ENCODE results near the gene HPS4. TPM values are rescaled to one million over a fixed set of nuclear protein-coding genes. Genes with fewer than 3 reads are reported as not detected.

HPS4 gene
- total and polyA plus RNA-seq, 8 donors, result 10.3 to 46.1 (median 24.3) TPM

DNA sequence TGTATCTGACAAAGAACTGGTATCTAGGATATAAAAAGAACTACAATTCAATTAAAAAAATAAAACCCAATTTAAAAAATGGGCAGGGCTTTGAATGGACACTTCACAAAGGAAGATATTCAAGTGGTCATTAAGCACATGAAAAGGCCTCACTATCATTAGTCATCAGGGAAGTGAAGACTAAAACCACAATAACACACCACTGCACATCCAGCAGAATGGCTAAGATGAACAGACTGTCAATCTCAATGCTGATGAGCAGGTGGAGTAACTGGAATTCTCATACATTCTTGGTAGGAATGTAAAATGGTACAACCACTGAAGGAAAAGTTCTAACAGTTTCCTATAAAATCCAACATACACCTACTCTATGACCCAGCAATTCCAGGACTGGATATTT lies 8.9 kb downstream of the HPS4 start:
- no peaks in the 10 kb centered on the region for H3K27me3 ChIP-seq
- intact Hi-C loops (cut with DNase I; ENCODE audit: low total_unique reads), result no loop called here
- DNase-seq, result no peak
- H3K27ac ChIP-seq, result no peak overlapping the region
- TF ChIP-seq, protein P1, sequence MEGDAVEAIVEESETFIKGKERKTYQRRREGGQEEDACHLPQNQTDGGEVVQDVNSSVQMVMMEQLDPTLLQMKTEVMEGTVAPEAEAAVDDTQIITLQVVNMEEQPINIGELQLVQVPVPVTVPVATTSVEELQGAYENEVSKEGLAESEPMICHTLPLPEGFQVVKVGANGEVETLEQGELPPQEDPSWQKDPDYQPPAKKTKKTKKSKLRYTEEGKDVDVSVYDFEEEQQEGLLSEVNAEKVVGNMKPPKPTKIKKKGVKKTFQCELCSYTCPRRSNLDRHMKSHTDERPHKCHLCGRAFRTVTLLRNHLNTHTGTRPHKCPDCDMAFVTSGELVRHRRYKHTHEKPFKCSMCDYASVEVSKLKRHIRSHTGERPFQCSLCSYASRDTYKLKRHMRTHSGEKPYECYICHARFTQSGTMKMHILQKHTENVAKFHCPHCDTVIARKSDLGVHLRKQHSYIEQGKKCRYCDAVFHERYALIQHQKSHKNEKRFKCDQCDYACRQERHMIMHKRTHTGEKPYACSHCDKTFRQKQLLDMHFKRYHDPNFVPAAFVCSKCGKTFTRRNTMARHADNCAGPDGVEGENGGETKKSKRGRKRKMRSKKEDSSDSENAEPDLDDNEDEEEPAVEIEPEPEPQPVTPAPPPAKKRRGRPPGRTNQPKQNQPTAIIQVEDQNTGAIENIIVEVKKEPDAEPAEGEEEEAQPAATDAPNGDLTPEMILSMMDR (IDR thresholded peaks at IDR 0.05), result no peak
- TF ChIP-seq EP300 (IDR thresholded peaks at IDR 0.05) (no peak), POLR2A (IDR thresholded peaks at IDR 0.05) (no peak), POLR2AphosphoS5 (IDR thresholded peaks at IDR 0.05) (no peak)
- no peaks in the 10 kb centered on the region for H3K9me3 ChIP-seq
- peaks cover 7 to 29% (median 9%) of the 10 kb centered on the region in 4 donors for H3K4me1 ChIP-seq
- no peak overlapping the region for H3K4me3 ChIP-seq
- peaks cover 47 to 91% (median 87%) of the 10 kb centered on the region in 4 donors for H3K36me3 ChIP-seq

DNA sequence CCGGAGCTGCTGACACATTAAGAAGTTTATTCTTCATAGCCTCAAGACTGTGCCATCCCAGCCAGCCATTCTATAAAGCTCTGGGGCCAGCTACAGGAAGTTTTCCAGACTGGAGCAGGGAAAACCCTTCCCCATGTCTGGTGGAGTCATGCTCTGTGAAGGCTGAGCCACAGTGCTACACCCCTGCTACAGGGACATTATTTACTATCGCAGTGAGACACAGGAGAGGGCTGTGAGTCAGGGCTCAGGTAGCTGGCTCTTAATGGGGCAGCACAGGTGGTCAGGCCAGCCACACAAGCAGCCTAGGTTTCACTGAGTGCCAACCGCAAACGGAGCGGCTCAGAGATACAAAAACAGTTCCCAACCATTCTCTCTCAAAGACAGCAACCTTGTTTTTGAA lies 12.1 kb downstream of the HPS4 start:
- Histone ChIP-seq H3K27ac (peak overlapping the region in 3 of 5 donors; percentile 20 to 43 (median 41)), H3K4me1 (peaks cover 0 to 8% (median 0%) of the 10 kb centered on the region in 4 donors), H3K27me3 (no peaks in the 10 kb centered on the region), H3K36me3 (peaks cover 60 to 100% (median 99%) of the 10 kb centered on the region in 4 donors), H3K9me3 (no peaks in the 10 kb centered on the region), H3K4me3 (no peak overlapping the region)
- WGBS, 5 donors, result 71 to 83% (median 79%) methylated on average over 5 of the region's 5 CpGs
- no peak for TF ChIP-seq EP300 (IDR thresholded peaks at IDR 0.05)
- no peak for TF ChIP-seq POLR2A (IDR thresholded peaks at IDR 0.05)
- TF ChIP-seq, protein P1 (IDR thresholded peaks at IDR 0.05), result no peak
- no peak for TF ChIP-seq POLR2AphosphoS5 (IDR thresholded peaks at IDR 0.05)
- peak; percentile 44 to 67 for DNase-seq
- intact Hi-C loops (cut with DNase I; ENCODE audit: low total_unique reads), result no loop called here

DNA sequence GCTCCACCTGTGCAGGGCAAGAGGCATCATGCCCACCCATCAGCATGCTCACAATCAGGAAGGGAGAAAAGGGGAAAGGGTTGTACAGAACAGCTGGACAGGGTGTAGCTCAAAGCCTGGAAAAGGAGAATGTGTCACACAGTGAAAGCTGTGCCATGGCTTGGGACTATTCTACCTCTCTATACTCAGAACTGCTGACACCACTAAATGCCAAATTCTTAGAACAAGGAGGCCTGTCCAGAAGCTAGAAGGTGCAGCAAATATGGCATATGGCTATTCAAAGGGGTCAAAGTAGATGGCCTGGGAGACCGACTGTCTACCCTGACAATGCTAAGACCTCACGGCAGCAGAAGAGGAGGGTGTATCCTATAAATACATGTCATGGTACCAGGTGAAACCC lies 12.8 kb downstream of the HPS4 start:
- Histone ChIP-seq H3K36me3 (peaks cover 62 to 100% (median 99%) of the 10 kb centered on the region in 4 donors), H3K27me3 (no peaks in the 10 kb centered on the region), H3K4me3 (no peak overlapping the region), H3K4me1 (peaks cover 0 to 8% (median 0%) of the 10 kb centered on the region in 4 donors), H3K27ac (peak overlapping the region in 3 of 5 donors; percentile 20 to 43 (median 41)), H3K9me3 (no peaks in the 10 kb centered on the region)
- DNase-seq, result no peak
- 92 to 98% (median 94%) methylated on average over 2 of the region's 2 CpGs for WGBS, 5 donors
- intact Hi-C loops (cut with DNase I; ENCODE audit: low total_unique reads), result no loop called here
- TF ChIP-seq POLR2AphosphoS5 (IDR thresholded peaks at IDR 0.05), result no peak
- TF ChIP-seq, protein P1 (IDR thresholded peaks at IDR 0.05), result no peak
- no peak for TF ChIP-seq POLR2A (IDR thresholded peaks at IDR 0.05)
- TF ChIP-seq EP300 (IDR thresholded peaks at IDR 0.05), result no peak

DNA sequence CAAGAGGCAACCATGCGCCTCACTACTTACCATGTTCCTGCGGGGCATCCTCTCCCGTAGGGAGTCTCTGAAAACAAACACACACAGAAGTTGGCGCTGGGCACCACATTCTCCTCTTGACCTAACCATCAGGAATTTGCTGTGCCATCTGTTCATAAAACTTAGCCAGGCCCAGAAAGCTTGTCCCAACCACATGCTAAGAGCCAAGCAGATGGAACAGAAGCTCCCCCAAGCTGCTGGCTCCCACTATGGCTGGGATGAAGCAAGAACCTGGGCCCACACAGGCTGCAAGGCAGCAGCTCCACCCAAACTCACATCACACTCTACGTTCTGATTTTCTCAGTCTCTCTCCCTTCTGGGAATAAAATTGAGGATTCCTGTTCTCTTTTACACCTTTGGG lies 17.4 kb downstream of the HPS4 start:
- peaks cover 0 to 6% (median 2%) of the 10 kb centered on the region in 4 donors for H3K4me1 ChIP-seq
- intact Hi-C loops (cut with DNase I; ENCODE audit: low total_unique reads), result no loop called here
- H3K36me3 ChIP-seq, result peaks cover 66 to 100% (median 99%) of the 10 kb centered on the region in 4 donors
- no peak overlapping the region for H3K27ac ChIP-seq
- DNase-seq, result no peak
- H3K9me3 ChIP-seq, result no peaks in the 10 kb centered on the region
- WGBS, 5 donors, result 70 to 95% (median 89%) methylated on average over 5 of the region's 5 CpGs
- H3K27me3 ChIP-seq, result no peaks in the 10 kb centered on the region
- TF ChIP-seq EP300 (IDR thresholded peaks at IDR 0.05) (no peak), POLR2A (IDR thresholded peaks at IDR 0.05) (no peak), POLR2AphosphoS5 (IDR thresholded peaks at IDR 0.05) (no peak)
- TF ChIP-seq, protein P1 (IDR thresholded peaks at IDR 0.05), result no peak
- no peak overlapping the region for H3K4me3 ChIP-seq

Data from stomach (tissue), 9 donors.